GM19455 (cell line): ENCODE data around the gene TANGO2.

ENCODE experiments used
- ATAC-seq: cut with Tn5 transposase; IDR thresholded peaks from one replicate; pipeline ENCODE4 v1.9.1; 2021; ENCODE audit not compliant: unreplicated experiment

Gene TANGO2

DNA sequence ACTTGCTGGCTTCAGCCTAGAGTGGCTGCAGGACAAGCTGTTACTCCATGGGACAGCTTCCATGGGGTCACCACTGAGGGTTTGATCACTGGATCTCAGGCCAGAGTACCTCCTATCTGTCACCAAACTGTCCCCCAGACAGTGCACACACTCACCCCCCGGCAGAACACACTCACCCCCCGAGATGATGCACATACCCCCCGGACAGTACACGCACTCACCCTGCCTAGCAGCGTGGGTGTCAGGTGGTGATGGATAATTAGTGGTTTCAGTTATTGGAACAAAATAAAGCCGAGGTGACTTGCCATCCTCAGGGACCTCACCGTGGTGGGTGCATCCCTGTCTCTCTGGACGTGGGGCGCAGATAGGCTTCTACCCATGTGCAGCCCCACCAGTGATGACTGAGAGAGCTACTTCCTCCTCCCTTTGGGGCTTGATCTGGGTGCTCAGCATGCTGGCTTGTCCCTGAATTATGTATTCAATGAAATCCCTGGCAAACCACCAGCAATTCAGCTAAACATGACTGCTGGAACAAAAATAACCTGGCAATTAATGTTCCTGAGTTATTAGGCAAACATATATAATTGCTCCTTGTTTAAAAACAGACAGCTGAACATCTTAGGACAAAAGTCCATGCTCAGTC is 18.9 kb downstream of the TANGO2 start:
- ATAC-seq, result no peak

DNA sequence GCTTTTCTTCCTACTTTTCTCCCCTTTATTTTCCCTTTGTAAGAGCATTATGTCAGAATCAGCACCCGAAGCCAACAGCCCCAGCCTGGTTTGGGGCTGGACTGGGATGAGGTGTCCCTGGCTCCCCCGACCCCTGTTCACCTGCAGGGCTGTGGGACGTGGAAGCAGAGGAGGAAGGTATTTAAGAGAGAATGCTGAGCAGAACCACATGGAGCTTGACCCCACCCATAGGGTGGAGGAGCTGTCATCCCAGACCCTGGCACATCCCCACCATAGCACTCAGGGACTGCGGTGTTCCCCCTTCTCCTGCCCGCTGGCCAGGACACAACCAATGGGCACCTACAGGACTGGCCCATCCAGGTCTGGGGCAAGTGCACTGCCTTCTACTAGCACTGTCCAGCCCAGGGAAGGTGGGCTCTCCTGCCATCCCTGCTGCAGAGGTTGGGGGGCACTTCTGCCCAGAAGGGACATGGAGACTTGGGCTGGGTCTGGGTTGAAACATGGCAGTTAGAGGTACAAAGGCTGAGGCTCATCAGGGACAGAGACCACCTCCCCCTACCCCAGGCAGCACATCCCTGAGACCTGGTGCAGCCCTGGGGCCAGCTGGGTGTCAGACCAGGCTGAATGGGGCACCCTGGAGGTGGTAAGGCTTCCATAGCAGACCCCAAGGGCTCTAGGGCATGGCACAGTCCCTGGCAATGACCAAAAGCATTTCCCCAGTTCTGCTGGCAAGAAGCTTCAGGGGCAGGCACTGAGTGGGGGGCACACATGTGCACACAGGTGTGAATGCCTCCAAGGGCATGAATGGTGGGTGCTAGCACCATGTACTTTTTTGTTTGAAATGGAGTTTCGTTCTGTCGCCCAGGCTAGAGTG is 19.7 kb downstream of the TANGO2 start:
- ATAC-seq, result no peak

DNA sequence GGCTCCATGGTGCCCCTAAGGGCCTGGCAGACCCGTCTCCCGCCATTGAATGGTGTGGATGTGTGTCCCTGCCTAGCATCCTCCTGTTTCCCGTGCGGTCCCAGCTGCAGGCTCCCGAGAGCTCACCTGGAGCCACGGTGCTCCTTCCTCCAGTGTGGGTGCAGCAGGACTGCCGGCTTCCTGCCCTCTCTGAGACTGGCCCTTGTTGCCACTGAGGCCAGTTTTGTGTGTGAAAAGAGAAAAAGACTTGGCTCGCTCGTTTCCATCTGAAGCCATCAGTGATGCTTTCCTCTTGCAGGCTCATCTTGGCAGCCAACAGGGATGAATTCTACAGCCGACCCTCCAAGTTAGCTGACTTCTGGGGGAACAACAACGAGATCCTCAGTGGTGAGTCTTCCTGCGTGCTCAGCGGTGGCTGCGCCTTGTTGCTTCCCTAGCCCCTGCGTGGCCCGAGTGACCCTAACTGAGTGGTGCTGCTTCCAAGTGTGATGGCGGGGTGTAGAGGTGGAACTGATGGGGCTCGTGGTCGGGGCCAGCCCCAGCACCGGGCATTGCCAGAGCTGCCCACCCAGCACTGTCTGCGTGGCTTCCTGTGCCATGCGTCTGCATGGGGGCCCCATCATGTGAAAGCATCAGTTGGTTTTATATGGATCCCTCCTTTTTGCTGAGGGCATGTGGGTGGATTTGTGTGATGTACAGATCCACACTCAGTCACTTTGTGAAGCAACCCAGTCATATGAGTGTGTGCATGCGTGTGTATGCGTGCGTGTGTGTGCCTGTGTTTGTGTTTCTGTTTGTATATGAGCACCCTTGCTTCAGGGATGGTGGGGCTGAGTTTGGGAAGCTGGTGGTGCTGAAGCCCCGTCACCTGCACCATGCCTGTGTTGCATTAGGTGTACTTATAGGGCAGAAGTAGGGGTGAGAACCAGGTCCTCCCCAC is 22.4 kb downstream of the TANGO2 start:
- ATAC-seq, result no peak

DNA sequence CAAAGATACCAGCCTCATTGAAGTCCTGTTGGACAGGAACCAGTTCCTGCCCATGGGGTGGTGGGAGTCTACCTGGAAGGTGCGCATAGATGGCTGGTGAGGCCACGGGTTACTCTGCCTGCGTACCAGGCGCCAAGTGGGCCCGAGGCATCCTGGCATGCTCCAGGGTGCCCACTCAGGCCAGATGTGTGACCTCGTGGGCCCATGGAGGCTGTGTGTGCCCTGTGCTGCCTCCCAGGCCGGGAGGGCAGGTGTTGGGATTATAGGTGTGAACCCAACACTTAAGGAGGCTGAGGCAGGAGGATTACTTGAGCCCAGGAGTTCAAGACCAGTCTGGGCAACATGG is 23.1 kb downstream of the TANGO2 start:
- ATAC-seq, result no peak

DNA sequence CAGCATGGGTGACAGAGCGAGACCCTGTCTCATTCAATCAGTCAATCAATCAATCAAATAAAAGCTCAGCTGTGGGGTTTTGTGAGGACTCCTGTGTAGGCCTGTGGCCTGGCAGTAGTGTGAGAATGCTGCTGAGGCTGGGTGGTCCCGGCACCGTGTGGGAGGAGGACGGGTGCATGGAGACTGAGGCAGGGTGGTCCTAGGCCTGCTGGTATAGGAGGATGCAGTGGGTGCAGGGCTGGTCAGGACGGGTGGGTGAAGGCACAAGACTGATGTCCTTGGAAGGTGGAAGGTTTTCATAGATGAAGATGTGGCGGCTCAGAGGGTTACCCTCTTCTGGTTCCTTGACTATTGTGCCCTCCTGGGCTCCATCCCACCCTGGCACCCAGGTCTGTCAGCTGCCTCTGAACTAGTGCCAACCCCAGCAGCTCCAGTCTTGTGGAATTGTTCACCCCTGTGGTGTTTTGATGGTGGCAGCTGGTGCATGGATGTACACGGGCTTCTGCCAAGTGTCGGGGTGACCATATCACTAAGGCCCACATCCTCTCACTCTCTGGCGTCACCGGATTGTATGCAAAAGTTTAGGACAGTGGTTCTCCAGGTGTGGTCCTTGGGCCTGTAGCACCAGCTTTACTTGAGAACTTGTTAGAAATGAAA is 23.7 kb downstream of the TANGO2 start:
- no peak for ATAC-seq

DNA sequence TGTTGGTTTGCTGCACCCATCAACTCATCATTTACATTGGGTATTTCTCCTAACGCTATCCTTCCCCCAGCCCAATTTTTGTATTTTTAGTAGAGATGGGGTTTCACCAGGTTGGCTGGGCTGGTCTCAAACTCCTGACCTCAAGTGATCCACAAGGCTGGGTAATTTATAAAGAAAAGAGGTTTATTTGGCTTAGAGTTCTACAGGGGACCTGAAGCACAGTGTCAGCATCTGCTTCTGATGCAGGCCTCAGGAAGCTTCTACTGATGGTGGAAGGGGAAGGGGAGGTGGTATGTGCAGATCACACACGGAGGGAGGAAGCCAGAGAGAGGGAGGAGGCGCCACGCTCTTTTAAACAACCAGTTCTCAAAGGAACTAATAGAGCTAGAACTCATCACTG is 25.8 kb downstream of the TANGO2 start:
- ATAC-seq, result no peak

DNA sequence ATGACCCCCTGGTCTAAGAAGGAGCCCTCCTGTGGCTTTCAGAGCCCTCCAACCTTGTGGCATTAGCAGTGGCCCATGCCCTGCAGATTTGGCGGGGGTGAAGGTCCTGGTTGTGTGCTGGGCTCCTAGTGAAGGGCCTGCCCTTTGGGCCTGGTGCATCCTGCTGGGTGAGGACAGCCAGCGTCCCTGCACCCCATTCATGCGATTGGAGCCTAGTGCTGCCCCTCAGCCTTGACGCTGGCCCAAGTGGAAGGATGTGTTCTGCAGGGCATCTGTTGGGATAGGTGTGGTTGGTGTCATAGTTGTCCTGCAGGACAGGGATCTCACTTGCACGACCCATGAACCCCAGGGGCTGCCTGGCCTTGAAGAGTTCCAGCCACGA is 31.0 kb downstream of the TANGO2 start:
- ATAC-seq, result no peak

DNA sequence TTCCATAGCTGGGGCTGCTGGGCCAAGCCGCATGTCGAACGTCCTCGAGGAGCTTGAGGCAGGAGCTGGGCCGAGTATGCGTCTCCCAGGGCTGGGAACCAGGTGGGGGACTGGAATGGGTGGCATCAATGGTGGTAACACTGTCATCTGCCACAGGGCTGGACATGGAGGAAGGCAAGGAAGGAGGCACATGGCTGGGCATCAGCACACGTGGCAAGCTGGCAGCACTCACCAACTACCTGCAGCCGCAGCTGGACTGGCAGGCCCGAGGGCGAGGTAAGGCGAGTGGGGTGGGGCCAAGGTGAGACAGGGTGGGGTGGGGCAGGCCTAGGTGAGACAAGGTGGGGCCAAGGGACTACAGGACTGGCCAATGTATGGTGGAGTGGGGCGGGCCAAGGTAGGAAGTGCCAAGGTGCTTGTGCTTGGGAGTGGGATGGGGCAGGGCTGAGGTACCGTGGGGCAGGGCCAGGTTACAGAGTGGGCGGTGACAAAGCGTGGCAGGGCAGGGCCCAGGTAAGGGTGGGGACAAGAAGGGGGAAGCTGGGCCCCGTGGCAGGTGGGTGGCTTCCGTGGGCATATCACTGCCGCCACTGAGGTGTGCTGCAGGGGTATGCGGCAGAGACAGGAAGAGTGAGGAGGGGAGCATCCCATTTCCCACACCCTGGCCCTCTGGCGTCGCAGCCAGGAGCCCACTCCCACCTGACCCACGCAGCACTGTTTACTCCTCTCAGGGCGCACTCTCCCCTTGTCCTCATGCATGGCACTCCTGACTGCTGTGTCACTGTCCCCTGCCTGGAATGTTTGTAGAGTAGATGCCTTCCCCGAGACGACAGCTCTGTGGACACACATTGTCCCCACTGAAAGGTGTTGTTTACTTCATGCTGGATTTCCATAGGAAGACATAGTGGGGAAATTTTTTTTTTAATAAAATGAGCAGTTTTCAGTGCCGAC is 31.7 kb downstream of the TANGO2 start:
- ATAC-seq, result no peak

DNA sequence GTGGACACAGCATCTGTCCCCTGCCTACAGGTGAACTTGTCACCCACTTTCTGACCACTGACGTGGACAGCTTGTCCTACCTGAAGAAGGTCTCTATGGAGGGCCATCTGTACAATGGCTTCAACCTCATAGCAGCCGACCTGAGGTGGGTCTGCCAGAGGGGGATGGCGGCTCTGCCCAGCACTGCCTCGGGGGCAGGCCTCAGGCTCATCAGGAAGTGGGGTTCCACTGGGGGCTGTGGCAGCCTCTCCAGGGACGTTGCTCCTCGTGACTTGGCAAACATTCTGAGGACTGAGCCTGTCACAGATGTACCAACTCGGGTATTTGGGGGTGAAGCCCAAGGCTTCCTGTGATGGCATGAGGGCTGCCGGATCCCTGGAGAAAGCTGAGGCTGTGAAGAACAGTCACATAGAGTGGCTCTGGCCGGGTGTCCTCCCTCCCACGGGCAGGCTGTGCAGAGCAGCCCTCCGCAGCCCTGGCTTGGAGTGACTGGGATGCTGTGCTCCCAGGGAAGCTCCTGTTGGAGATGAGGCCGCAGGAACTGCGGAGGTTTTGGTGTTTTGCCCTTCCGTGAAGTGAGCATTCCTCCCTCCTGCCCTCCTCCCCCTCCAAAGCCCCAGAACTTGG is 32.6 kb downstream of the TANGO2 start:
- no peak for ATAC-seq

DNA sequence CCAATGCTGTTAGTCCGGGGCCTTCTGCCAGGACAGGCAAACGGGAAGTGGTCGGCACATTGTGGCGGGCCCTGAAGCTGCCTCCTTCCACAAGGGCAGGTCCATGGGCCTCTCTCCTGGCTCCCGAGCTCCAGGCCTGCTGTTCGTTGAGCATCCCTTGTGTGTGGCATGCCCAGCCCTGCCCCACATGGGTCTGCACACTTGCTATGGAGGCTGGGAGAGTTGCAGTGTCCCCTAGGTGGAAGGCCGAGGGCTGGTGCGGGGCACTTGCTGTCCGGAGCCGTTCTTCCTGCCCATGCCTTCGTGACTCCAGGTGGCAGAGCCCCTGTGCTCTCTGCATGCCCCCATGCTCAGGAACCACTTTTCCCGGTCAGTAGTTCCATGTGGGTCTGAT is 33.1 kb downstream of the TANGO2 start:
- ATAC-seq, result no peak

DNA sequence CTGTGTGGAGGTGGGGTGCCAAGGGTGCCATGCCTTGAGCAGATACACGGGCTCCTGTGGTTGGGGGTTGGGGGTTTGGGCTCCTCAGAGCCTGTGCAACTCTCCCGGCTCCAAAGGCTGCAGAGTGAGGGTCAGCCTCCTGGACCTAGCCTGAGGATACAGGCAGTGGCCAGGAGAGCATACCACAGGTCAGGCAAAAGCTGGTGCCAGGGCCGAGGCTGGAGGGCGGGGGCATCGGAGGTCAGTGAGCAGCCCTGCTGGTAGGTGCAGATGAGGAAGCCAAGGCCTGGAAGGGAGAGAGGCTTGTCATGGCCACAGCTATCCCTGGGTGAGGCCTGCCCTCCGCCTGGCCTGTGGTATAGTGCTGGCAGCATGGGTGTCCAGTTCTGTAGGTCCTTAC is 33.6 kb downstream of the TANGO2 start:
- ATAC-seq, result no peak

DNA sequence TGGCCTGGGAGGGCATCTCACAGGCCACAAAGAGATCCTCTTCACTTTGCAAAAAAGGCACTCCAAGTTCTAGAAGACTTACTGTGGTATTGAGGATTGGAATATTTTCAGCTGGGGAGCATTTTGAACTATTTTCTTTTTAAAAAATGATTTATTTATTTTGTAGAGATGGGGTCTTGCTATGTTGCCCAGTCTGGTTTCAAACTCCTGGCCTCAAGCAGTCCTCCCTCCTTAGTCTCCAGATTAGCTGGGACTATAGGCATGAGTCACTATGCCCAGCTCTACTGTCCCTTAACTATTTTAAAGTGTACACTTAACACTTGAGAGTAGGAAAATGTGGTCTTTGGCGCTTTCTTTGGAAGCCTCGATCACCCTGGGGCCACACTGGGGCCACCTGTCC is 34.2 kb downstream of the TANGO2 start:
- ATAC-seq, result no peak

DNA sequence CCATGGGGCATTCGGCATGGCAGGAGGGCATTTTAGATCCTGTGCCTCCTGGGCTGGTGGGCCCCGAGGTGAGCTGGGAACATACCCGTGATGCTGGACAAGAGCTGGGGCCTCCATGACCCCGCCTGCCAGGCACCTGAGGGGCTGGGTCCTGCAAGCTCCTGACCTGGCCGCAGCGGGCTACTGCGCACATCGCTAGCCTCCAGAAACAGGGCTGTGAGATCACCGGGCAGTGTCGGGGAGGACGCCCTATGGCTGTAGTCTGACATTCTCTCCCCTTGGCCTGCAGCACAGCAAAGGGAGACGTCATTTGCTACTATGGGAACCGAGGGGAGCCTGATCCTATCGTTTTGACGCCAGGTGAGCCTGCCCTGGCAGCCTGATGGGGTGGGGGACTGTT is 34.7 kb downstream of the TANGO2 start:
- no peak for ATAC-seq

DNA sequence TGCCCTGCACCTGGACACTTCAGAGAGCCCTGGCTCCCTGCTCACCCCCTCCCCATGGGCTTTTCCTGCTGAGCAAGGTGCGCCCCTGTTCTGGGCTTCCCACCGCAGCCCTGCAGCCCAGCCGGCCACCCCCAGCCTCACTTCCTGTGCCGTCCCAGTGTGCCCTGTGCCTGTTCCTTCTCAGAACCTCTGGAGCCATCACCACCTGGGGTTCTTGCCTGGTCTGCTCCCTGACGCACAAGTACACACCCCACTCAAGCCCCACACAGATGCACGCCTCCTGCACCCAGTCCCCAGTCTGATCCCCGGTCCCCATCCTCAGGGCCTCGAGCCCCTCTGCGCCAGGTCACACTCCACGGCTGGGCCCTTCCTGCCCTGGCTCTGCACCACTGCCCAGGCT is 35.3 kb downstream of the TANGO2 start:
- ATAC-seq, result no peak

DNA sequence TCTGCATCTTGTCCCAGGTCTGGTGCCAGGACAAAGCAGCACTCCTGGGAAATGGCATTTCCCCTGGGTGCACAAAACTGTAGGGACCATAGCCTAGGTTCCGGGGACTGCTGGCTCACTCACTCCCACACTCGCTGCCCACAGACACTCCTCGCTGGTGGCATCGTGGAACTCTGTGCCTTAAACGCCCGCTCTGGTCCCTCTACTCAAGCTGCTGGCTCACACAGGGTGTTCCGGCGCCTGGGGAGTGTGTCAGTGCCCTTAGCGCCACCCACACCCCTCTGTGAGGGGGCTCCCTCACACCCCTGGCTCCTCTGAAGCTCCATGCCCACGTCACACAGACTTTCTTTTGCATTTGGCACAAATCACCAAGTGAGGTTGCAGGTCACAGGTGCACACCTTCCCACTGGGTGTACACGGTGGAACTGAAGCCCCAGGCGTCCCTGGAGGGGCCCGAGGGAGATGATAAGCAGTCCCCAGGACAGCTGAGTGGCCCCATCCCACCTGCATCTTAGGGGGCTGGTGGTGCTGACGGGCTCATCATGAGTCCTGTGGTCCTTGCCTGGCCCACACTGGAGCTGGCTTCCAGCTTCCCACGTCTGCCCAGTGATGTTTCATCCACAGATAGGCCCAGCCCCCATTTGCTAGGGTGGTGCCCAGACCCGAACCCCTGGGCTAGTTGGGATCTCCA is 35.9 kb downstream of the TANGO2 start:
- no peak for ATAC-seq

DNA sequence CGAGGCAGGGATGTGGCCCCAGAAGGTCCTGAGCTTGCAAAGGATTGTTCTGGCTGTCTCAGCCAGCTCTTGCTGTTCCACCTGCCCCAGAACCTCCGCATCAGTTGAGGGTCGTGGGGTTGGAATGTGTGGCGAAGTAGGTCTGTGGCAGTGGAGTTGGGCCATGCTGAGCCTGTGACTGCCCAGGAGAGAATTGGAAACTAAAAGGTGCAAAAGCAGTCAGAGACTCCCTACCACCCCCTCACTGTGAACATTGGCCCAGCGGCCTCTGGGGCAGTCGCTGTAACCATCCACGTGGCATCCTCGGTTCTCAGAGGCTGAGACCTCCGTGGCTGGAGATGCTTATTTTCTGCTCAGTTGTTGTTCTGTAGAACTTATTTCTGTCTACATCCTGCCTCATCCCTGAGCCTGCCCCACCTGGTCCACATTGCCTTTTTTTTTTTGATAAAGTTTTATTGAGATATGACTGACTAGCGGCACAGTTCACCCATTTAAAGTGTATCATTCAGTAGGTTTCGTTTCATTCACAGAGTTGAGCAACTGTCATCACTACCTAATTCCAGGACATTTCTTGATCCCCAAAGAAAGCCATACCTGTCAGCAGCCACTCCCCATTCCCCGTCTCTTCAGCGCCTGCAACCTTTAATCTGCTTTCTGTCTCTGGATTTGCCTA is 36.8 kb downstream of the TANGO2 start:
- no peak for ATAC-seq

DNA sequence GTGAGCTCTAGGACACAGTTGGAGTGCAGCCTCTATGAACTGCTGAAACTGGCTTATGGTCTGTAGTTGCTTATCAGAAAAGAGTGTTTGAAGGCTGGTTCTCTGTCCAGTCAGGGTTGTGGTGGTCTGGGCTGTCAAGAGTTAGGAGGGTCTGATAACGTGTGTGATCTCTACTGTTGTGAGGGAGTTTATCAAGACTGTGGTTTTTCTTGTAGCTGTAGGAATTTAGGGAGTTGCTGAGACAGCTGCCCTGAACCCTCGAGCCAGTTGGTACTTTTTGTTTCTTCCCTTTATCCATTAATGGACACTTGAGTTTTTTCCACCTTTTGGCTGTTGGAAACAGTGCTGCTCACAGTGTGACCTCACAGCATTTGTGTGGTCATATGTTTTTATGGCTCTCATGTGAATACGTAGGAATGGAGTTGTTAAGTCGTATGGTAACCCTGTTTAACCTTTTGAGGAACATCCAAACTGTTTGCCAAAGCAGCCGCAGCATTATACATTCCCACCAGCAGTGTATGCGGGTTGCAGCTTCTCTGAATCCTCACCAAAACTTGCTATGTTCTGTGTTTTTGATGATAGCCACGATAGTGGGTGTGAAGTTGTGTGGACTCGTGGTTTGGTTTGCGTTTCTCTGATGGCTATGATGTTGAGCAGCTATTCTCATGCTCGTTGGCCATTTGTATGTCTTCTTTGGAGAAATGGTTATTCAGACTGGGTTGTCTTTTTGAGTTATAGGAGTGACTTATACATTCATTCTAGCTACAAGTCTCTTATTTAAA is 38.3 kb downstream of the TANGO2 start:
- no peak for ATAC-seq
